Raji (cell line): ENCODE results near the gene S100A6.

Experiments used
- POLR2A ChIP-seq: IDR thresholded peaks from 2 replicates; pipeline ENCODE4 v1.6.1; 2011; ENCODE audit warnings: low read depth, low read length, control low read depth; ENCODE audit not compliant: insufficient read depth

The S100A6 gene

GRCh38 chr1:153498746-153499145, 37.0 kb downstream of the S100A6 start:
- no peak for TF ChIP-seq POLR2A

- TF ChIP-seq POLR2A, result no peak
These were observed 40.3 kb downstream of the S100A6 start for GRCh38 chr1:153495536-153495935.

- no peak for TF ChIP-seq POLR2A
These were observed 40.7 kb downstream of the S100A6 start for GRCh38 chr1:153494976-153495535.

DNA sequence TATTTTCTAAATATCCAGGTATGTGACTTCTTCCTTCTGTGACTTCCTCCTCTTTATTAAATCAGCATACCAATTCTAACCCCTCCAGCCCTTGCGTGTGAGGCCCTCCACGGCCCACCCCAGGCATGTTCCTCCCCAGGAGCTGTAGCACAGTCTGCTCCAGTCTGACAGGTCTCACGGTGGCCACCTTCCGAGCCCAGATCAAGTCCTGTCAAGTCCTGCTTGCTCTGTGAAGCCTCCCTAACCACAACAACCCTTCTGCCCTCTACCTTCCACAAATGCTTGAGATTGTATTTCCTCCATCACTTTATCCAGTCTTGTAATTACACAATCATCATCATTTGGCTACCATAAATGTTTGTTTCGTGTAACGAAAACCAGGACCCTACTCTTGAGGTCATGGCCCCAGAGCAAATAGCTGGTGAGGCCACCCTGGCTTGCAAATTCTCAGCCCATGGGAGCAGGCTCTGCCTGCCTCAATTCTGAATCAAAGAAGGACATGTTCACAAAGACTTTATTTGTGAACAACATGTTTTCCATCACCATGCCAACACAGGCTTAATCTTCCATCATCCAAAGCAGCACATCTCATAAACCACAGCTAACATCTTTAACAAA, 42.3 kb downstream of the S100A6 start:
- TF ChIP-seq POLR2A, result no peak

- no peak for TF ChIP-seq POLR2A
These were observed 45.3 kb downstream of the S100A6 start for GRCh38 chr1:153490272-153491051.

DNA sequence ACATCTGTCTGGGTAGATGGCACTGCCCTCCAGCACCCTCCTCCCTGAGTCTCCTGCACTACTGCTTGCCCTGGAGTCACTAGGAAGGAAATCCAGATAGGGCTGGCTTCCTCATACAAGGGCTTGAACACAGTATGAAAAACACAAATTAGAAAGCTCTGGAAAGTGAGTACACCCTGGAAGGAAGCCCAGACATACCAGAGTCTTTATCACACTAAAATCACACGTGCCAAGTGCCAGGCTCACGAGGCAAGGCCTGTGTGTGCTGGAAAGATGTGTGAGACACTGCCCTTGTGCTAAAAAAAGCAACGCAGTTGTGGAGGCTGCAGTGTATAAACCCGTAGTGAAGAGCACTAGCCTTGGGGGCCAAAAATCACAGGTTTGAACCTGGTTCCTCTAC, 47.1 kb downstream of the S100A6 start:
- no peak for TF ChIP-seq POLR2A

GRCh38 chr1:153487707-153488106, 48.1 kb downstream of the S100A6 start:
- no peak for TF ChIP-seq POLR2A

DNA sequence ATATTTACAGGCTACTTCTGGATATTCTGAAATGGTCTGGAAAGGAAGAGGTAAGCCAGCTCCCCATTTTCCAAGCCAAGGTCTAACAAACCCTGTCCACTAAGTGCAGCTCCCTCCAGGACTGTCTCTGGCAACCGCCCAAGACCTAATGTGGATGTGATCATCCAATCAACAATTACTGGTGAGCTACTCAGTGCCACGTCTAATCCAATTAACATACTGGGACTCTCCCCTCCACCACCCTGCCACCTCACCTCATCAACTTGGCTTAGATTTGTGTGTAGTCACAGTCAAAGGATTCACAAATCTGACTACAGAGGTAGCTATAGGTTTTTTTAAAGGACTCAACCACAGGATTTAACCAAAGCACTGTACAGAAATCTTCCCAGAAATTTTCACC, 49.9 kb downstream of the S100A6 start:
- no peak for TF ChIP-seq POLR2A
